ENCODE results near the gene FYCO1. TPM values are rescaled to one million over a fixed set of nuclear protein-coding genes. Genes with fewer than 3 reads are reported as not detected.

The FYCO1 gene
- total RNA-seq, 1 donor from 2014 or later: 56.2 TPM

DNA sequence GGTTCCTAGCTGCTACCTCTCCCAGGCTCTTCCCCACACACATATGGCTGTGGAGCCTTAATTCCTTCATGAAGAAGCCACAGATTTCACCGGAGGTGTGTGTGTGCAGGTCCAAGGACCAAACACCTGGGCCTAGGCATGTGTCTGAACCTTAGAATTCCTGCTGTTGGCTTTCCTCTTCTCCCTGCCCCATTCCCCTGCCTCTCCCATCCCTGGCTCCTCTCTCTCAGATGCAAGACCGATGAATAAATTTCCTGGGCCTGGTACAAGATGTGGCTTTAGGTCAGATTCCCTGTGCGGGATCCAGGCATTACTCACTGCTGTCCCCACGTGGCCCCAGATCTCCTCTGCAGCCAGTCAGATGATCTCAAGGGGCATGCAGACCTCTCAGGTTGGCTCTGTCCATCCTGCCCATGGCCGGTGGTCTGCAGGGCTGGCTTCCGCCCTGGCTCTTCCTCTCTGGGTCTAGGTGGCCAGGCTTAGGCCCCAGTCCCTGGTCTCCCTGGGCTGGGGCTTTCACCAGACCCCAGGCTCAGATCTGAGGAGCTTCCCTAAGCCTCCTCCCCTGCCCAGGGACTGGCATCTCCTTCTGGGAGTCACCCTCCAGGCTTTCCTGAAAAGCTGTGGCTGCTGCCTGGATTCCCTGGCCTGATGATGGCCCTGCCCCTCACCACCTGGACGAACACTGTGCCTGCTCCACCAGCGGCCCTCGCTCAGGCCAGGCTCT lies 88.8 kb downstream of the FYCO1 start:
- Histone ChIP-seq H3K27me3 (no peaks in the 10 kb centered on the region), H3K27ac (no peak overlapping the region), H3K4me3 (no peak overlapping the region), H3K9me3 (no peaks in the 10 kb centered on the region), H3K4me1 (no peaks in the 10 kb centered on the region), H3K36me3 (no peaks in the 10 kb centered on the region)
- intact Hi-C loops (cut with DNase I): no loop called here
- no peak for DNase-seq (ENCODE audit: low spot score in 2 of 2)
- TF ChIP-seq, protein P1, sequence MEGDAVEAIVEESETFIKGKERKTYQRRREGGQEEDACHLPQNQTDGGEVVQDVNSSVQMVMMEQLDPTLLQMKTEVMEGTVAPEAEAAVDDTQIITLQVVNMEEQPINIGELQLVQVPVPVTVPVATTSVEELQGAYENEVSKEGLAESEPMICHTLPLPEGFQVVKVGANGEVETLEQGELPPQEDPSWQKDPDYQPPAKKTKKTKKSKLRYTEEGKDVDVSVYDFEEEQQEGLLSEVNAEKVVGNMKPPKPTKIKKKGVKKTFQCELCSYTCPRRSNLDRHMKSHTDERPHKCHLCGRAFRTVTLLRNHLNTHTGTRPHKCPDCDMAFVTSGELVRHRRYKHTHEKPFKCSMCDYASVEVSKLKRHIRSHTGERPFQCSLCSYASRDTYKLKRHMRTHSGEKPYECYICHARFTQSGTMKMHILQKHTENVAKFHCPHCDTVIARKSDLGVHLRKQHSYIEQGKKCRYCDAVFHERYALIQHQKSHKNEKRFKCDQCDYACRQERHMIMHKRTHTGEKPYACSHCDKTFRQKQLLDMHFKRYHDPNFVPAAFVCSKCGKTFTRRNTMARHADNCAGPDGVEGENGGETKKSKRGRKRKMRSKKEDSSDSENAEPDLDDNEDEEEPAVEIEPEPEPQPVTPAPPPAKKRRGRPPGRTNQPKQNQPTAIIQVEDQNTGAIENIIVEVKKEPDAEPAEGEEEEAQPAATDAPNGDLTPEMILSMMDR (IDR thresholded peaks at IDR 0.05): peak in 1 of 3 experiments; percentile 39

DNA sequence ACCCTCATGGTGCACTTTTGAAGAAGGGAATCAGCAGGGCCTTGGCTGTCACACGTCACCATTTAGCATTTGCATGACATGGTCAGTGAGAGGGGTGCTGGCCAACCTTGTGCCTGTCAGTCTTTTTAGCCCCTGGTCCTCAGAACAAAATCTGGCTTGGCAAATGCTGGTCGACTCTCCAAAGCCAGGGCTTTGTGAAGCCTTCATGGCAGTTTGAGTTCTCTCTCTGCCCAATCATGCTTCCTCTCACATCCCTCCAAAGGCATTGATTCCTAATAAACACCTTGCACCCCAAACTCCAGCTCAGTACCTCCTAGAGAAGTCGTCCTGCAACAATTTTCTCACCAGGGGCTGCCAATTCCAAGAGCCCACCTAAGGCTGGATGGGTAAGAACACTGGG lies 89.9 kb downstream of the FYCO1 start:
- Histone ChIP-seq H3K9me3 (no peaks in the 10 kb centered on the region), H3K27ac (no peak overlapping the region), H3K4me3 (no peak overlapping the region), H3K36me3 (no peaks in the 10 kb centered on the region), H3K27me3 (no peaks in the 10 kb centered on the region), H3K4me1 (no peaks in the 10 kb centered on the region)
- no peak for DNase-seq (ENCODE audit: low spot score in 2 of 2)
- TF ChIP-seq, protein P1 (IDR thresholded peaks at IDR 0.05): no peak
- intact Hi-C loops (cut with DNase I): no loop called here

DNA sequence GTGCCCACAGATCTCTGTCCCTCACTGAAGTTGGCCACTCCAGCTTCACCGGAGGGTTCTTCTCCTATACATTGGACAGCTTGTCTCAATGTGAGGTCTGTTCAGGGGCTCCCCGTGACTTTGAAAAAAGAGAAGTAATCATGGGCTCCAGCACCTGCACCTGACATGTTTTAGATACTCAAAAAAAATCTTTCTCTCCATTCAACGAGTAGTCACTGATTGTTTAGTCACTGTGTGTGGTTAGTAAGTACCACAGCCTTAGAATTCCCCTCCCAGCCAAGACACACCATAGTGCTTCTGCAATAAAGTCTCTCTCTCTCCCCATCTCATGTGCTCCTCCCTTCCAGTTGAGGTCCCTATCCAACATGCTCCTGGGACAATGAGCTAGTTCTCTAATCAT lies 90.7 kb downstream of the FYCO1 start:
- Histone ChIP-seq H3K4me1 (no peaks in the 10 kb centered on the region), H3K36me3 (no peaks in the 10 kb centered on the region), H3K4me3 (no peak overlapping the region), H3K27me3 (no peaks in the 10 kb centered on the region), H3K9me3 (no peaks in the 10 kb centered on the region), H3K27ac (no peak overlapping the region)
- TF ChIP-seq, protein P1 (IDR thresholded peaks at IDR 0.05): no peak
- no peak for DNase-seq (ENCODE audit: low spot score in 2 of 2)
- intact Hi-C loops (cut with DNase I): no loop called here

DNA sequence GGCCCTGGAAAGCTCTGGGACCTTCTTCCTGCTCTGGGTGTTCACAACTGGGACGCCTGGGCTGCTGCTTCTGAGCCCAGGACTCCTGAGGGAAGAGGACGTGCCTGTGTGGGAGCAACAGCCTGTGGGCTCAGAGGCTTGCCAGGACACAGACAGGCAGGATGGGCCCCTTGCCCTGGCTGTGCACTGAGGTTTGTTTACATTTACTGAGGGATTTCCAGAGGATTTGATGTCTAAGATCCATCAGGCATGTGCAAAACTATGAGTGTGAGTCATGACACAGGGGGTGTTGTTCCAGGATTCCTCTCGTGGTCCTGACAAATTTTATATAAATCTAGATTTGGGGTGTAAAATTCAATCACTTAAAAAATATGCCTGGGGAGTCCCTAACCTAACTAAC lies 98.7 kb downstream of the FYCO1 start:
- TF ChIP-seq, protein P1 (IDR thresholded peaks at IDR 0.05): no peak
- intact Hi-C loops (cut with DNase I): no loop called here
- no peaks in the 10 kb centered on the region for H3K27me3 ChIP-seq
- no peak for DNase-seq (ENCODE audit: low spot score in 2 of 2)
- no peaks in the 10 kb centered on the region for H3K36me3 ChIP-seq
- no peak overlapping the region for H3K27ac ChIP-seq
- H3K9me3 ChIP-seq: no peaks in the 10 kb centered on the region
- no peaks in the 10 kb centered on the region for H3K4me1 ChIP-seq
- no peak overlapping the region for H3K4me3 ChIP-seq

- TF ChIP-seq, protein P1 (IDR thresholded peaks at IDR 0.05): no peak
- intact Hi-C loops (cut with DNase I): no loop called here
Measured at GRCh38 chr3:45895686-45896468, 99.7 kb downstream of the FYCO1 start.

More at GRCh38 chr3:45895686-45896468, 99.7 kb downstream of the FYCO1 start:
- no peak overlapping the region for H3K27ac ChIP-seq
- DNase-seq (ENCODE audit: low spot score in 2 of 2): no peak
- H3K4me1 ChIP-seq: no peaks in the 10 kb centered on the region
- H3K36me3 ChIP-seq: no peaks in the 10 kb centered on the region
- no peak overlapping the region for H3K4me3 ChIP-seq
- no peaks in the 10 kb centered on the region for H3K9me3 ChIP-seq
- H3K27me3 ChIP-seq: no peaks in the 10 kb centered on the region
